ENCODE measurements around the gene STK11. TPM values are rescaled to one million over a fixed set of nuclear protein-coding genes. Genes with fewer than 3 reads are reported as not detected.

Gene STK11
- total and polyA plus RNA-seq, 2 experiments from 2014 or later, result 4.6 to 64.1 TPM

GRCh38 chr19:1157931-1158884, 47.4 kb upstream of the STK11 start:
- in situ Hi-C loops (cut with MboI), result no loop called here
- Histone ChIP-seq H3K4me2 (ENCODE audit: unreplicated experiment) (no peak overlapping the region), H2AFZ (no peak overlapping the region), H3K79me2 (ENCODE audit: insufficient read depth) (peaks cover 86% of the 10 kb centered on the region), H4K20me1 (ENCODE audit: insufficient read depth) (no peaks in the 10 kb centered on the region), H3K27ac (no peak overlapping the region), H3F3A (ENCODE audit: insufficient read depth) (no peaks in the 10 kb centered on the region), H3K36me3 (ENCODE audit: low read depth) (no peaks in the 10 kb centered on the region), H3K4me1 (ENCODE audit: insufficient read depth) (peaks cover 18% of the 10 kb centered on the region), H3K27me3 (replicated peaks; ENCODE audit: insufficient read depth) (no peaks in the 10 kb centered on the region), H3K9me3 (ENCODE audit: low read depth) (no peaks in the 10 kb centered on the region), H3K4me3 (no peak overlapping the region), H3K9ac (no peak overlapping the region), H3K9me2 (ENCODE audit: insufficient read depth) (no peaks in the 10 kb centered on the region)
- TF ChIP-seq EZH2 (IDR thresholded peaks at IDR 0.05; ENCODE audit: insufficient read depth, poor library complexity, severe bottlenecking) (no peak), EZH2phosphoT487 (IDR thresholded peaks at IDR 0.05; ENCODE audit: insufficient read depth, low read depth) (no peak)
- 90 to 95% methylated on average over 59 to 61 of the region's 69 CpGs for WGBS, 2 experiments (ENCODE audit: low coverage in 1 of 2, low lambda C conversion rate in 2 of 2, missing lambda C conversion rate in 2 of 2)
- DNase-seq, result no peak

- Histone ChIP-seq H3K27me3 (replicated peaks; ENCODE audit: insufficient read depth) (no peaks in the 10 kb centered on the region), H3K4me2 (ENCODE audit: unreplicated experiment) (no peak overlapping the region), H3K9me3 (ENCODE audit: low read depth) (no peaks in the 10 kb centered on the region), H3K4me1 (ENCODE audit: insufficient read depth) (peaks cover 18% of the 10 kb centered on the region), H3K27ac (no peak overlapping the region), H2AFZ (no peak overlapping the region), H3K79me2 (ENCODE audit: insufficient read depth) (peaks cover 82% of the 10 kb centered on the region), H3K9me2 (ENCODE audit: insufficient read depth) (no peaks in the 10 kb centered on the region), H3F3A (ENCODE audit: insufficient read depth) (no peaks in the 10 kb centered on the region), H3K9ac (no peak overlapping the region), H3K36me3 (ENCODE audit: low read depth) (no peaks in the 10 kb centered on the region), H4K20me1 (ENCODE audit: insufficient read depth) (no peaks in the 10 kb centered on the region), H3K4me3 (no peak overlapping the region)
- in situ Hi-C loops (cut with MboI), result no loop called here
- 92 to 93% methylated on average over 14 to 32 of the region's 32 CpGs for WGBS, 2 experiments (ENCODE audit: low coverage in 1 of 2, low lambda C conversion rate in 2 of 2, missing lambda C conversion rate in 2 of 2)
- DNase-seq, result no peak
- TF ChIP-seq EZH2phosphoT487 (IDR thresholded peaks at IDR 0.05; ENCODE audit: insufficient read depth, low read depth) (no peak), EZH2 (IDR thresholded peaks at IDR 0.05; ENCODE audit: insufficient read depth, poor library complexity, severe bottlenecking) (no peak)
These were observed 46.6 kb upstream of the STK11 start for GRCh38 chr19:1158885-1159448.

GRCh38 chr19:1159864-1160595, 45.5 kb upstream of the STK11 start:
- WGBS, 2 experiments (ENCODE audit: low coverage in 1 of 2, low lambda C conversion rate in 2 of 2, missing lambda C conversion rate in 2 of 2), result 91 to 94% methylated on average over 16 to 31 of the region's 31 CpGs
- H3K9me2 ChIP-seq (ENCODE audit: insufficient read depth), result no peaks in the 10 kb centered on the region
- in situ Hi-C loops (cut with MboI), result no loop called here
- H3K79me2 ChIP-seq (ENCODE audit: insufficient read depth), result peaks cover 76% of the 10 kb centered on the region
- H2AFZ ChIP-seq, result no peak overlapping the region
- H3K36me3 ChIP-seq (ENCODE audit: low read depth), result no peaks in the 10 kb centered on the region
- no peak overlapping the region for H3K4me3 ChIP-seq
- no peaks in the 10 kb centered on the region for H3F3A ChIP-seq (ENCODE audit: insufficient read depth)
- no peaks in the 10 kb centered on the region for H4K20me1 ChIP-seq (ENCODE audit: insufficient read depth)
- DNase-seq, result no peak
- no peaks in the 10 kb centered on the region for H3K27me3 ChIP-seq (replicated peaks; ENCODE audit: insufficient read depth)
- H3K4me2 ChIP-seq (ENCODE audit: unreplicated experiment), result no peak overlapping the region
- peaks cover 11% of the 10 kb centered on the region for H3K4me1 ChIP-seq (ENCODE audit: insufficient read depth)
- no peaks in the 10 kb centered on the region for H3K9me3 ChIP-seq (ENCODE audit: low read depth)
- no peak overlapping the region for H3K27ac ChIP-seq
- no peak for TF ChIP-seq EZH2phosphoT487 (IDR thresholded peaks at IDR 0.05; ENCODE audit: insufficient read depth, low read depth)
- TF ChIP-seq EZH2 (IDR thresholded peaks at IDR 0.05; ENCODE audit: insufficient read depth, poor library complexity, severe bottlenecking), result no peak
- H3K9ac ChIP-seq, result no peak overlapping the region

GRCh38 chr19:1161716-1162115, 43.9 kb upstream of the STK11 start:
- no peaks in the 10 kb centered on the region for H4K20me1 ChIP-seq (ENCODE audit: insufficient read depth)
- no peak overlapping the region for H3K4me3 ChIP-seq
- TF ChIP-seq EZH2phosphoT487 (IDR thresholded peaks at IDR 0.05; ENCODE audit: insufficient read depth, low read depth) (no peak), EZH2 (IDR thresholded peaks at IDR 0.05; ENCODE audit: insufficient read depth, poor library complexity, severe bottlenecking) (no peak)
- no peaks in the 10 kb centered on the region for H3K9me2 ChIP-seq (ENCODE audit: insufficient read depth)
- no peaks in the 10 kb centered on the region for H3K27me3 ChIP-seq (replicated peaks; ENCODE audit: insufficient read depth)
- no peak overlapping the region for H3K4me2 ChIP-seq (ENCODE audit: unreplicated experiment)
- DNase-seq, result peak; percentile 45
- H3K79me2 ChIP-seq (ENCODE audit: insufficient read depth), result peaks cover 77% of the 10 kb centered on the region
- H2AFZ ChIP-seq, result no peak overlapping the region
- H3K36me3 ChIP-seq (ENCODE audit: low read depth), result no peaks in the 10 kb centered on the region
- 45 to 63% methylated on average over 5 to 12 of the region's 18 CpGs for WGBS, 2 experiments (ENCODE audit: low coverage in 1 of 2, low lambda C conversion rate in 2 of 2, missing lambda C conversion rate in 2 of 2)
- H3K27ac ChIP-seq, result no peak overlapping the region
- H3K9me3 ChIP-seq (ENCODE audit: low read depth), result no peaks in the 10 kb centered on the region
- in situ Hi-C loops (cut with MboI), result no loop called here
- no peaks in the 10 kb centered on the region for H3F3A ChIP-seq (ENCODE audit: insufficient read depth)
- H3K4me1 ChIP-seq (ENCODE audit: insufficient read depth), result no peaks in the 10 kb centered on the region
- H3K9ac ChIP-seq, result no peak overlapping the region

All from GM23248 (cell line).